ENCODE measurements around the gene ABHD14A.

- TF ChIP-seq RAD21 (conservative IDR thresholded peaks at IDR 0.05 in 1 of 2, IDR thresholded peaks at IDR 0.05 in 1 of 2) (no peak), CTCF (IDR thresholded peaks at IDR 0.05) (no peak), NPAS2 (CRISPR knock-in tag; IDR thresholded peaks at IDR 0.05; ENCODE audit: borderline replicate concordance) (no peak), MAZ (IDR thresholded peaks at IDR 0.05; ENCODE audit: borderline replicate concordance, low read depth, low read length) (no peak), RCOR1 (IDR thresholded peaks at IDR 0.05; ENCODE audit: low read depth, low read length) (no peak), KDM5A (IDR thresholded peaks at IDR 0.05) (no peak), MAX (IDR thresholded peaks at IDR 0.05) (no peak)
Observed at GRCh38 chr3:52029535-52029934, 54.7 kb downstream of the ABHD14A start.
